Measurements from ENCODE around the gene CDYL2.

The CDYL2 gene

DNA sequence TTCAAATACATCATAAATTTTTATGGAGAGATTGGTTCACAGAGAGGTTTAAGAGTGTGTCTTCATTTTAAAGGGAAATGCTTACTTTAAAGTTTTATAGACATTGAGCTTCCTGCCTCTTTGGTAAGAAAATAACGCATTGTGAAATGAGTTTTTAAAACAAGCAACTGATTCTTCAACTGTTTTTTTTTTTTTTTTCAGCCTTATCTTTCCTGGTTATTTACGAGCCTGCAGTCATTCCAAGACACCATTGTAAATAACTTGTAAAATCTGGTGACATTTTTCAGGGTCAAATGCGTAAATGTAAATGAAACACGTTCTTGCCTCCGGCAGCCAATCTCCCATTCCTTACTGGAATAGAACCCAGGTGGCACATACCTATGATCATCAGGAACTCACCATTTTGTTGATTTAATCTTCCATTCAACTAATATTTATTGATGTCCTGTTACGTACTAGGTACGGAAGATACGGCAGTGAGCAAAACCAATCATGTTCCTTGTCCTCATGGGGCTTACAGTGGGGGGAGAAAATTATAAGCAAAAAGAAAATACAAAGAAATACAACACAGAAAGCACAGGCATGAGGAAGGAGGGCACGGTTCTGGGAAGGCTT, 33.2 kb upstream of the CDYL2 start:
- Histone ChIP-seq H3K4me2 (no peak overlapping the region), H3K9me3 (replicated peaks in 1 of 11) (peaks cover 0 to 23% (median 10%) of the 10 kb centered on the region in 11 experiments; a peak in 13 of 22 replicates), H3K27me3 (no peaks in the 10 kb centered on the region), H3K4me3 (no peak overlapping the region), H3K9ac (no peak overlapping the region), H3K36me3 (no peaks in the 10 kb centered on the region), H4K20me1 (no peaks in the 10 kb centered on the region), H3K27ac (no peak overlapping the region), H3K4me1 (no peaks in the 10 kb centered on the region)
- TF ChIP-seq Cebpa-rat (IDR thresholded peaks at IDR 0.05): no peak

DNA sequence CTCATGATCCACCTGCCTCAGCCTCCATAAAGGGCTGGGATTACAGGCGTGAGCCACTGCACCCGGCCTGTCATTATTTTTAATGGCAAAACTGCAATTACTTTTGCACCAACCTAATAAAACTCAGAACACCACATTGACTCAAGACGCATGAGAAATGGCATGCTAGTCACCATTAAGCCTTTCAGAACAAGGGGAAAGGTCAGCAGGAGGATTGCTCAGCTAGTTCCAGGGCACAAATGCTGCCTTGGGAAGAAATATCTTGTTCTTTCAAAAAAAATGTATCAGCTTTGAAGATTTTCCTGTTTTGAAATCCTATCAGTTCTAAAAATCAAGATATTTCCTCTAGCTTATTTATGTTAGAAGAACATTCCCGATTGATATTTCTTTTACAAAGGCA, 32.4 kb upstream of the CDYL2 start:
- no peaks in the 10 kb centered on the region for H4K20me1 ChIP-seq
- no peak overlapping the region for H3K4me2 ChIP-seq
- H3K27ac ChIP-seq: no peak overlapping the region
- H3K4me1 ChIP-seq: no peaks in the 10 kb centered on the region
- peaks cover 0 to 19% (median 6%) of the 10 kb centered on the region in 11 experiments; a peak in 8 of 22 replicates for H3K9me3 ChIP-seq (replicated peaks in 1 of 11)
- TF ChIP-seq Cebpa-rat (IDR thresholded peaks at IDR 0.05): no peak
- no peak overlapping the region for H3K4me3 ChIP-seq
- H3K27me3 ChIP-seq: no peaks in the 10 kb centered on the region
- H3K9ac ChIP-seq: no peak overlapping the region
- no peaks in the 10 kb centered on the region for H3K36me3 ChIP-seq

DNA sequence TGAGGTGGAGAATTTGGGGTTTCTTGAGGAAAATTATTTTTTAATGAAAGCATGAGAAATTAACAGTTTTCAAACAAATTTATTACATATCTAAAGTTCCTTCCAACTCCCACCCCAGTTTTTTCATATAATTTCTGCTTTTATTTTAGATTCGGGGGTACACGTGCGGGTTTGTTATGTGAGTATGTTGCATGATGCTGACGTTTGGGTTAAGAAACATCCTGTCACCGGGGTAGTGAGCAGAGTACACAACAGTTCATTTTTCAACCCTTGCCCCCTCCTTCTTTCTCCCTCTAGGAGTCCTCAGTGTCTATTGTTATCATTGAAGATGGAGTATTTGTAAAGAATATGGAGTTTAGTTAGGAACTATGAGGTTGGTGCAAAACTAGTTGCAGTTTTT, 31.8 kb upstream of the CDYL2 start:
- Histone ChIP-seq H3K36me3 (no peaks in the 10 kb centered on the region), H3K27me3 (no peaks in the 10 kb centered on the region), H3K4me1 (no peaks in the 10 kb centered on the region), H3K4me3 (no peak overlapping the region), H3K9ac (no peak overlapping the region), H3K27ac (no peak overlapping the region), H3K9me3 (replicated peaks in 1 of 11) (peaks cover 0 to 13% (median 4%) of the 10 kb centered on the region in 11 experiments; a peak in 8 of 22 replicates), H4K20me1 (no peaks in the 10 kb centered on the region), H3K4me2 (no peak overlapping the region)
- TF ChIP-seq Cebpa-rat (IDR thresholded peaks at IDR 0.05): no peak

DNA sequence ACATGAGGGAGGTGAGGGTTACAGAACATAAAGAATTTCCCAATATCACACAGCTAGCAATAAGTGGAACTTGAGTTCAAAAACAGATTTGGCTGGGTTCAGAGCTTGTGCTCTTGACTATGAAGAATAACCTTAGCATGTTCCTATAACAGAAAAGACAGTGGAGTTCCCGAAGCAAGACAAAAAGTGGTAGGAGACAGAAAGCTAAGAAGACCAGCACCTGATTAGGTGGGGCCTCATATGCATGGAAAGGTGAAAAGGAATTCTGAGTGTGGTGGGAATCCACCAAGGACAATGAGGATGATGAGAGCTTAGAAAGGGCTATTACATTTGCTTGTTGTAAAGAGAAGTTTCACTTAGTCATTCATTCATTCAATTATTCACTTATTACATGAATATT, 26.6 kb upstream of the CDYL2 start:
- Histone ChIP-seq H4K20me1 (no peaks in the 10 kb centered on the region), H3K9ac (no peak overlapping the region), H3K9me3 (replicated peaks in 1 of 11) (no peaks in the 10 kb centered on the region), H3K36me3 (no peaks in the 10 kb centered on the region), H3K4me3 (no peak overlapping the region), H3K27me3 (no peaks in the 10 kb centered on the region), H3K4me1 (peaks cover 0 to 13% (median 10%) of the 10 kb centered on the region in 10 experiments; a peak in 11 of 20 replicates), H3K27ac (no peak overlapping the region), H3K4me2 (no peak overlapping the region)
- no peak for TF ChIP-seq Cebpa-rat (IDR thresholded peaks at IDR 0.05)

DNA sequence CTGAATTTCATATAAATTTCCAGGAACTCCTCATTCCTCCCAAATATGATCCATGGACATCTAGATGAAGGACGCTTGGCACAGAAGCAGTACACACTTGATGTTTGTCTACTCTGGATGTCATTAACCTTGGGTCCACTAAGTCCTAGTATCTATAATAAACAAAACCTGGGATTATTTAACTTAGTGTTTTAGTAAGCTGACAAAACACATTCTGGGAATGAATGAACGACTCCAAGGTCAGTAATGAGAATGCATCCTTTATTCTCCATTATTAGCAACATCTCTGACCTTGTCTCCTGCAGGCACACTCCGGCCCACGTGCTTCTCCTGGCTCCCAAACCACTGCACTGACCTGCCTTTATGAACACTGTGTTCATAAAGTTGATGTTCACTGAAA, 24.1 kb upstream of the CDYL2 start:
- Histone ChIP-seq H3K36me3 (no peaks in the 10 kb centered on the region), H3K27ac (no peak overlapping the region), H4K20me1 (no peaks in the 10 kb centered on the region), H3K4me3 (no peak overlapping the region), H3K9me3 (replicated peaks in 1 of 11) (no peaks in the 10 kb centered on the region), H3K4me2 (no peak overlapping the region), H3K4me1 (peaks cover 0 to 13% (median 10%) of the 10 kb centered on the region in 10 experiments; a peak in 12 of 20 replicates), H3K27me3 (no peaks in the 10 kb centered on the region), H3K9ac (no peak overlapping the region)
- no peak for TF ChIP-seq Cebpa-rat (IDR thresholded peaks at IDR 0.05)

DNA sequence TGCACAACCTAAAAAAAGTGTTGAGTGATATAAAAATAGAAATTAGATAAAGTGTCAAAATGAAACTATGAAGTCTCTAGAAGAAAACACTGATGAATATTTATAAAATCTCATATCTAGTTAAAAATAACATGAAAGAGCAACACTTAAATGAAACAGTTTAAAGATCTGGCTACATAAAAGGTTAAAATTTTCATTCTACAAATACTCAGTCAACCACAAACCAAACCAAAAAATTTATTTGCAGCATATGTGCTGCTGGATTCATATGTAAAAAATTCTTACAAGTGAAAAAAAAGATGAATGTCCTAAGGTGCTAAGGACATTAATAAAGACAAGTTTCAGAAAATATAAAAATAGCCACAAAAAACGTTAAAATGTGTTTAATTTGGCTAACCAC, 22.6 kb upstream of the CDYL2 start:
- Histone ChIP-seq H3K36me3 (no peaks in the 10 kb centered on the region), H3K27me3 (no peaks in the 10 kb centered on the region), H3K4me3 (no peak overlapping the region), H3K4me1 (peaks cover 0 to 13% (median 10%) of the 10 kb centered on the region in 10 experiments; a peak in 12 of 20 replicates), H4K20me1 (no peaks in the 10 kb centered on the region), H3K4me2 (peak overlapping the region in 4 of 11 experiments; percentile 1 to 13 (median 3); a peak in 7 of 22 replicates), H3K9ac (no peak overlapping the region), H3K9me3 (replicated peaks in 1 of 11) (no peaks in the 10 kb centered on the region), H3K27ac (no peak overlapping the region)
- no peak for TF ChIP-seq Cebpa-rat (IDR thresholded peaks at IDR 0.05)

DNA sequence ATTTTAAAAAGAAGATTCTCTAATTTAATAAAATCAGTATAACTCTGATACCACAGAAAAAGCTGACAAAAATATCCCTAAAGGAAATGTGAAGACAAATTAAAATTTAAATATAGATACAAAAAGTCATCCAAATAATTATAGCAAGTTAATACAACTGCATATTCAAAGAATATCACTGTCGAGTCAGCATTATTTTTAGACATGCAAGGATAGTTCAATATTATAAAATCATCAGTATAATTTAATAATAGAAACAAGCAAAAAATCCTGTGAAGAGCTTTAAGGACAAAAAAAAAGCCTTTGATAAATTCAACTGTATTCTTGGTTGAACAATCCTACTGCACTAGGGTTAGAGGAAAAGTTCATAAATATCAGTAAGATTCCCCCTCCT, 21.0 kb upstream of the CDYL2 start:
- no peaks in the 10 kb centered on the region for H4K20me1 ChIP-seq
- H3K9ac ChIP-seq: no peak overlapping the region
- no peak overlapping the region for H3K4me2 ChIP-seq
- H3K27ac ChIP-seq: no peak overlapping the region
- no peaks in the 10 kb centered on the region for H3K9me3 ChIP-seq (replicated peaks in 1 of 11)
- H3K4me1 ChIP-seq: peaks cover 0 to 15% (median 12%) of the 10 kb centered on the region in 10 experiments; a peak in 12 of 20 replicates
- TF ChIP-seq Cebpa-rat (IDR thresholded peaks at IDR 0.05): no peak
- H3K4me3 ChIP-seq: no peak overlapping the region
- no peaks in the 10 kb centered on the region for H3K27me3 ChIP-seq
- H3K36me3 ChIP-seq: no peaks in the 10 kb centered on the region

DNA sequence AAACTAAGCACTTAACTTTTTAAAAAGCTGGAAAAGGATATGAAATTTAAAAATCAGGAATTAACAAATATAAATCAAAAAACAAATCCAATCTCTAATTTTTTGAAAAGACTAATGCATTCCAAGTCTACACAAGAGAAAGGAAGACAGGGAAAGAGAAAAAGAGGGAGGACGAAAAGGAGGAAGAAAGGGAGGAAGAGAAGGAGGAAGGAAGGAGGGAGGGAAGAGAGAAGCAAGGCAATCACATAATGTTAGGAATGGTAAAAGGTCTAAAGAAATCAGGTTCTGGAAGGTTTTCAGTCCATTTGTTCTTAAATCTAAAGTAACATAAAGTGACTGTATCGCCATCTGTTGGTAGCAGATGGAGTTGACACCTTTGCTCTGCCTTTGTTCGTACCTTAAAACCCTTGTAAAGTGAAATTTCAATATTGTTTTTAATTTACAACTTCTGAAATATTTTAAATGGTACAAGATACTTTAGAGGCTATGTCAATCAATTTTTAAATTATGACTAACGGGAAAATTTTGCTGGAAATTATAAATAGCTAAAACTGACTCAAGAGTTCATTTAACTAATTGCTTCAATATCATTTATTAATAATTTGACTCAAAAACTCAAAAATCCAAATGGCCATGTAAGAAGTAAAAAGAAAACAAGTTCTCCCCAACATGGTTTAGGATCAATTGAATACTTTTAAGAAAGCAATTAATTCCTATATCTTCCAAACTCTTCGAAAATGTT, 20.4 kb upstream of the CDYL2 start:
- no peak for TF ChIP-seq Cebpa-rat (IDR thresholded peaks at IDR 0.05)
- no peak overlapping the region for H3K4me2 ChIP-seq
- peaks cover 0 to 15% (median 12%) of the 10 kb centered on the region in 10 experiments; a peak in 12 of 20 replicates for H3K4me1 ChIP-seq
- no peak overlapping the region for H3K9ac ChIP-seq
- H3K27ac ChIP-seq: no peak overlapping the region
- no peak overlapping the region for H3K4me3 ChIP-seq
- no peaks in the 10 kb centered on the region for H3K9me3 ChIP-seq (replicated peaks in 1 of 11)
- H3K27me3 ChIP-seq: no peaks in the 10 kb centered on the region
- H3K36me3 ChIP-seq: no peaks in the 10 kb centered on the region
- no peaks in the 10 kb centered on the region for H4K20me1 ChIP-seq

DNA sequence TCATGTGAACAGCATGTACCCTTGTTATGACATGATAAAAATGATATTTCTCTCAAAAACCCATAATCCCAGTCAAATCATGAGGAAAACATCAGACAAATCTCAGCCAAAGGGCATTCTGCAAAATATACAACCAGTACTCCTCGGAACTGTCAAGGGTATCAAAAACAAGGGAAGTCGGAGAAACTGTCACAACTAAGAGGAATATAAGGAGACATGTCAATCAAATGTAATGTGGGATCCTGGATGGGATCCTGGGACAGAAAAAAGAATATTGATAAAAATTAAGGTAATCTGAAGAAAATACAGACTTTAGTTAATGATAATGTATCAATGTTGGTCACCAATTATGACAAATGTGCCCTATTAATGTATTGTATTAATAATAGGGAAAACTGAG, 15.6 kb upstream of the CDYL2 start:
- H4K20me1 ChIP-seq: no peaks in the 10 kb centered on the region
- no peak overlapping the region for H3K27ac ChIP-seq
- H3K4me2 ChIP-seq: no peak overlapping the region
- no peak overlapping the region for H3K4me3 ChIP-seq
- no peak overlapping the region for H3K9ac ChIP-seq
- peaks cover 0 to 8% (median 4%) of the 10 kb centered on the region in 10 experiments; a peak in 8 of 20 replicates for H3K4me1 ChIP-seq
- TF ChIP-seq Cebpa-rat (IDR thresholded peaks at IDR 0.05): no peak
- H3K9me3 ChIP-seq (replicated peaks in 1 of 11): peaks cover 4 to 27% (median 6%) of the 10 kb centered on the region in 11 experiments; a peak in 14 of 22 replicates
- H3K36me3 ChIP-seq: no peaks in the 10 kb centered on the region
- H3K27me3 ChIP-seq: no peaks in the 10 kb centered on the region
